ENCODE results near the gene GUCY2C.
A peak's percentile ranks its signal among the peaks of the same experiment; 100 is the strongest.

Gene GUCY2C

GRCh38 chr12:14570231-14570630 is 126.2 kb downstream of the GUCY2C start:
- no peak overlapping the region for H3K4me3 ChIP-seq (ENCODE audit: low read depth, low read length)
- DNase-seq (ENCODE audit: low read depth), result no peak
- no peak for TF ChIP-seq CTCF (IDR thresholded peaks at IDR 0.05; ENCODE audit: low read depth, low read length, missing control alignments)

- TF ChIP-seq CTCF (IDR thresholded peaks at IDR 0.05; ENCODE audit: low read depth, low read length, missing control alignments), result no peak
- peak within 1 kb of the TSS; percentile 57 for H3K4me3 ChIP-seq (ENCODE audit: low read depth, low read length)
- DNase-seq (ENCODE audit: low read depth), result no peak
Measured at GRCh38 chr12:14567351-14568162, 128.8 kb downstream of the GUCY2C start, which contains the start of gene PLBD1. Gene PLBD1 (minus strand): TSS chr12:14567883. CDS start chr12:14567696, 187 bp downstream.

GRCh38 chr12:14564336-14564959 is 132.0 kb downstream of the GUCY2C start:
- no peak for TF ChIP-seq CTCF (IDR thresholded peaks at IDR 0.05; ENCODE audit: low read depth, low read length, missing control alignments)
- H3K4me3 ChIP-seq (ENCODE audit: low read depth, low read length), result no peak overlapping the region
- DNase-seq (ENCODE audit: low read depth), result no peak

GRCh38 chr12:14563046-14563445 is 133.4 kb downstream of the GUCY2C start:
- no peak for DNase-seq (ENCODE audit: low read depth)
- no peak overlapping the region for H3K4me3 ChIP-seq (ENCODE audit: low read depth, low read length)
- TF ChIP-seq CTCF (IDR thresholded peaks at IDR 0.05; ENCODE audit: low read depth, low read length, missing control alignments), result no peak

All from GM12864 (cell line).